Measurements from ENCODE around the gene MCM10.

GRCh38 chr10:13147161-13147560 lies 14.2 kb upstream of the MCM10 start:
- TF ChIP-seq POLR2AphosphoS5 (IDR thresholded peaks at IDR 0.05): no peak
- TF ChIP-seq CTCF (IDR thresholded peaks at IDR 0.05): no peak
- TF ChIP-seq EP300 (IDR thresholded peaks at IDR 0.05): no peak
